Activated CD8-positive, alpha-beta memory T cell treated with anti-CD3 and anti-CD28 coated beads, Interleukin-2, amount 10 ng/mL, durations not matched to agents 7 days and 5 days (primary cell): ENCODE measurements around the gene RBBP7. TPM values are rescaled to one million over a fixed set of nuclear protein-coding genes. Genes with fewer than 3 reads are reported as not detected.
A peak's percentile ranks its signal among the peaks of the same experiment; 100 is the strongest.

ENCODE experiments used
- ATAC-seq: fragments of 150-1000 bp; cut with Tn5 transposase; one replicate; pipeline ENCODE4 v1.10.0; 2021; ENCODE audit warnings: moderate library complexity
- CTCF ChIA-PET: fragments of 350-600 bp; sonication (Branson Sonifier 250); formaldehyde crosslinking; loops from one replicate; lab custom pipeline; 2021; ENCODE audit warnings: antibody characterized with exemption; lab: Charles Lee
- DNase-seq: peaks from one replicate; pipeline ENCODE4 v3.0.0-alpha.2; 2020
- H3K27ac Mint-ChIP-seq: one replicate; pipeline ENCODE4 v1.8.0; 2021; ENCODE audit warnings: mild to moderate bottlenecking, mixed read lengths
- H3K27me3 Mint-ChIP-seq: one replicate; pipeline ENCODE4 v1.8.0; 2021; ENCODE audit warnings: mixed read lengths
- H3K36me3 Mint-ChIP-seq: one replicate; pipeline ENCODE4 v1.8.0; 2021; ENCODE audit warnings: mild to moderate bottlenecking, mixed read lengths
- H3K4me1 Mint-ChIP-seq: one replicate; pipeline ENCODE4 v1.8.0; 2021; ENCODE audit warnings: mixed read lengths
- H3K4me3 Mint-ChIP-seq: one replicate; pipeline ENCODE4 v1.8.0; 2021; ENCODE audit warnings: mild to moderate bottlenecking, moderate library complexity, mixed read lengths
- H3K9me3 Mint-ChIP-seq: one replicate; pipeline ENCODE4 v1.8.0; 2022; ENCODE audit warnings: low read depth, mixed read lengths
- total RNA-seq, 2 experiments: library from RNA; stranded (reverse); gene quantifications; one replicate each; pipeline ENCODE4 v1.2.3, GENCODE V29; 2021

The RBBP7 gene
- total RNA-seq, 2 experiments from 2014 or later: 178 to 193 TPM

DNA sequence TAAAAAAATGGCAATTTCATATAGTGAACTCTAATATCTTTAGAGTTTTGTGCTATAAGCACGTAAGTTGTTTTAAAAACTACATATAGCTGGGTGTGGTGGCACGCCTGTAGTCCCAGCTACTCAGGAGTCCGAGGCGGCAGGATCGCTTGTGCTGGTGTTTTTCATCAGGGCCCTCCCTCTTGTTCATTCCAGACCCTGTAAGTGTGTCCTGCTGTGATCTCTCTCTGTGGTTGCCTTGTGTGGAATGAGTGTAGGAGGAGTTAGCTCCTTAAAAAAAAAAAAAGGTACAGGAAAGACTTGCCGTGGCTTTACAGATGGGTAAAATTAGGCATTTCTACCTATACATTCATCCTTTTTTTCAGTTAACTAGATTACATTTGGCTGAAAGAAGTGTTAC is 35.4 kb downstream of the RBBP7 start:
- CTCF ChIA-PET: interaction anchor here (1.0 kb wide), 1 partner anchor 48 kb away, joined by 4 read pairs; no protein-coding TSS in a partner anchor
- peaks cover 6% of the 10 kb centered on the region for H3K4me1 Mint-ChIP-seq
- no peak for DNase-seq
- no peaks in the 10 kb centered on the region for H3K27me3 Mint-ChIP-seq
- H3K36me3 Mint-ChIP-seq: peaks cover 12% of the 10 kb centered on the region
- H3K9me3 Mint-ChIP-seq: no peaks in the 10 kb centered on the region
- H3K4me3 Mint-ChIP-seq: no peak overlapping the region
- peak overlapping the region; percentile 32 for H3K27ac Mint-ChIP-seq
- no peak for ATAC-seq

GRCh38 chrX:16832301-16832700 is 37.9 kb downstream of the RBBP7 start:
- H3K9me3 Mint-ChIP-seq: no peaks in the 10 kb centered on the region
- H3K27ac Mint-ChIP-seq: no peak overlapping the region
- H3K27me3 Mint-ChIP-seq: no peaks in the 10 kb centered on the region
- CTCF ChIA-PET: interaction anchor here (1.1 kb wide), 1 partner anchor 9 kb away, joined by 3 read pairs; no protein-coding TSS in a partner anchor
- H3K4me1 Mint-ChIP-seq: peaks cover 11% of the 10 kb centered on the region
- DNase-seq (no peak), ATAC-seq (no peak)
- peaks cover 4% of the 10 kb centered on the region for H3K36me3 Mint-ChIP-seq
- H3K4me3 Mint-ChIP-seq: no peak overlapping the region

DNA sequence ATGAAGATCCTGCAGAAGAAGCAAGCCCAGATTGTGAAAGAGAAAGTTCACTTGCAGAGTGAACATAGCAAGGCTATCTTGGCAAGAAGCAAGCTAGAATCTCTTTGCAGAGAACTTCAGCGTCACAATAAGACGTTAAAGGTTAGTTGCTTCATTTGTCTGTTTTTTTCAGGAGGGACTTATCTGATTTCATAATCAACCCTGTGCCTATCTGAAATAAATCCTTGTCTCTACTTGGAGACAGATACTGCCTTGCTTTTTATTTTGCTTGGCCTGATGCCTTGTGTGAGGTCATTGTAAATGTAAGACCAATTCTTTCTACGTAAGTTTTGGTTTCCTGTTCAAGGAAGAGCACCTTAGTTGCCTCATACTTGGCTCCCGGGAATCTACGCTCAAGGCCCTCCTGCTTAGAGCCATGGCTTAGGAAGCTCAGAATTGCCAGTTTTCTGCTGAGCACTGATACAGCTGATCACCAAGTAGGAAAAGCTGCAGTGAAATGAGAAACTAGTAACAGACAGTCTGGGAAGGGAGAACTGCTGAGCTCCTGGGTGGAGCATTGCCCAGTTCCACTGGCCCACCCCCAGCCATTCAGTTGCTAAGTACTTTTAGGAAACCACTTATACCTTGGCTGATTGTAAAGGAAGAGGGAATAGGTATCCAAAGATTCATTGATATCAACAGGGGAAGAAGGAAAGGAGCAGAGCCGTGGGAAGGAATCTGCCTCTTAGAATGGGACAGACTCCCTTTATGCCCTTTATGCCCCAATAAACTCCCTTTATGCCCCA is 41.8 kb downstream of the RBBP7 start:
- DNase-seq (no peak), ATAC-seq (no peak)
- CTCF ChIA-PET: interaction anchor here (1.1 to 2.8 kb wide), 3 partner anchors 55 to 218 kb away, joined by 3 to 22 read pairs (median 4); no protein-coding TSS in a partner anchor
- peaks cover 20% of the 10 kb centered on the region for H3K4me1 Mint-ChIP-seq
- H3K36me3 Mint-ChIP-seq: peaks cover 3% of the 10 kb centered on the region
- H3K27ac Mint-ChIP-seq: peak overlapping the region; percentile 11
- H3K27me3 Mint-ChIP-seq: no peaks in the 10 kb centered on the region
- no peaks in the 10 kb centered on the region for H3K9me3 Mint-ChIP-seq
- H3K4me3 Mint-ChIP-seq: no peak overlapping the region

DNA sequence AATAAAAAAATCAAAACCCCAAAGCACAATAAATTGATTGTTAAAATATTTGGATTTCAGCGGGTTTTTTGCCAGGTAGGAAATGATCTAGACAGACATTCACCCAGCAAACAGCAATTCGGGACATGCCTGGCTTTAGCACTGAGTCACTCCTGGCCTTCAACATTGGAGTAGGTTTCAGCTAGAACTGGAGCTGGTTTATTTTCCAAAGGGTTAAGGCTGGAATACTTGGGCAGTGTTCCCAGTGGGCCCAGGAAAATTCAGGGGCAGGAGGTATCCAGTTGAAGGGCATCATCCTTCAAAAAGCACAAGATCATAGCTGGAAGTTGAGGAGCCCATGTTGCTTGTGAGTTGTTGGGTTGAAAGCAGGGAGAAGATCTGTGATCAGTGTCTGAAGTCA is 42.9 kb downstream of the RBBP7 start:
- CTCF ChIA-PET: interaction anchor here (1.1 to 2.8 kb wide), 5 partner anchors 11 to 219 kb away, joined by 3 to 22 read pairs (median 9); no protein-coding TSS in a partner anchor
- DNase-seq (no peak), ATAC-seq (no peak)
- H3K4me3 Mint-ChIP-seq: no peak overlapping the region
- peaks cover 11% of the 10 kb centered on the region for H3K36me3 Mint-ChIP-seq
- no peaks in the 10 kb centered on the region for H3K27me3 Mint-ChIP-seq
- peaks cover 29% of the 10 kb centered on the region for H3K4me1 Mint-ChIP-seq
- no peaks in the 10 kb centered on the region for H3K9me3 Mint-ChIP-seq
- no peak overlapping the region for H3K27ac Mint-ChIP-seq

DNA sequence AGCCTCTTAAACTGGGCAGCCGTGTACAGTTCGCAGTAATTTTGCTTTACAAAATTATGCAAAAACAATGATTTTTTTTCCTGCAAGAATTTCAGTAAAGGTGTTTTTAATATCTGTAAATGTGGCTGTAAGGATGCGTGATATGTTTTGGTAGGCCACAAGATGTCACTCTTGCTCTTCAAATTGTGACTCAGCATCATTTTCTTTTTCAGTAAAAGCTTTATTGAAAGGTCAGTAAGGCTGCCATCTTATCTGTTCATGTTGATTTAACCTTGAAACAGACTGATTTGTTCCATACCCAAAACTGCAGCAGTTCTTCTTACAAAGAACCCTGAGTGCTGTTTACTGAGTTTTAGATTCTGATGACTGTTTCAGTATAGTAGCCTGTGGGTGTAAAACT is 44.0 kb downstream of the RBBP7 start:
- Mint-ChIP-seq H3K4me3 (no peak overlapping the region), H3K4me1 (peaks cover 29% of the 10 kb centered on the region), H3K27ac (peak overlapping the region; percentile 63), H3K9me3 (no peaks in the 10 kb centered on the region), H3K36me3 (peaks cover 10% of the 10 kb centered on the region), H3K27me3 (no peaks in the 10 kb centered on the region)
- CTCF ChIA-PET: interaction anchor here (0.6 to 2.8 kb wide), 17 partner anchors 9 to 222 kb away, joined by 3 to 22 read pairs (median 3); no protein-coding TSS in a partner anchor
- DNase-seq (no peak), ATAC-seq (peak; percentile 57)

DNA sequence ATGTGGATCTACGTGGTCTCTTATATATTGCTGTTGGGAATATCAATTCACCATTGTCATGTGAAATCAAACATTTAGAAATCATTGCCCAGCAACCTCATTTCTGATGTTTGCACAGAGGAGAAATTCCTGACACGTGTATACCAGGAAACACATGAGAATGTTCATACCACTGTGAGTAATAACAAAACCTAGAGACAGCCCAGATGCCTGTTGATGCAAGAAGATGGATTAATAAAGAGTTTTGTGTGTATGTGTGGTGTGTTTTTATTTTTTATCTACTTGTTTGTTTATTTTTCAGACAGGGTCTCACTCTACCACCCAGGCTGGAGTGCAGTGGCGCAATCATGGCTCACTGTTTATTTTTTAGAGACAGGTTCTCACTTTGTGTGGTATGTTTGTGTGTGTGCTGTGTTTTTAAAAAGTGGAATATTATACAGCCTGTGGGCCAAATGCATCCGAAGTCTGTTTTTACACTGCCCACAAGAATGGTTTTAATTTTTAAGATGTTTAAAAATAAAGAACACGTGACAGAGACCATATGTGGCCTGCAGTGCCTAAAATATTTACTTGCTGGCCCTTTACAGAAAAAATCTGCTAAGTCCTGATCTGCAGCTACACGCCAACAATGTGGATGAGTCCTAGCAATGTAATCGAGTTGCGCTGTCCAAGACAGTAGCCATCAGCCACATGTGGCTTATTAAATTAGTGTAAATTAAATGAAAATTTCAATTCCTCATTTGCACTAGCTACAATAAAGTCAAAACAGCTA is 44.7 kb downstream of the RBBP7 start:
- Mint-ChIP-seq H3K27me3 (no peaks in the 10 kb centered on the region), H3K4me3 (no peak overlapping the region), H3K9me3 (no peaks in the 10 kb centered on the region), H3K27ac (peak overlapping the region; percentile 40), H3K36me3 (peaks cover 10% of the 10 kb centered on the region), H3K4me1 (peaks cover 29% of the 10 kb centered on the region)
- CTCF ChIA-PET: interaction anchor here (0.8 to 2.8 kb wide), 12 partner anchors 18 to 221 kb away, joined by 3 to 22 read pairs (median 3); no protein-coding TSS in a partner anchor
- DNase-seq (no peak), ATAC-seq (no peak)

DNA sequence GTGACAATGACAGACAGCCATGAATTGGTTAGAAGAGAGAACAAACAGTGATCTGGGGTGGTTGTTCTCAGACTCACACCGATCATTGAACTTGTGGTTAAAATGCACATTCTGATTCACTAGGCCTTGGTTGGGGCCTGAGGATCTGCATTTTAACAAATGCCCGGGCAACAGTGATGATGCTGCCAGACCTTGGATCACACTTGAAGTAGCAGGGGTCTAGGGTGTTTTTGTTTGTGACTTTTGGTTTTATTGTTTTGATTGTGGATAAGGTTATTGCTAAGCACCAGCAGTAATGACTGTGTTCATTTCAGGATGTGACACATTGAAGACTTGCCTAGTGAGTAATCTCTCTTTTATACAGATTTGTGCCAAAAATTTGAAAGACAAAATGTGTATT is 47.4 kb downstream of the RBBP7 start:
- H3K27ac Mint-ChIP-seq: peak overlapping the region; percentile 56
- no peaks in the 10 kb centered on the region for H3K9me3 Mint-ChIP-seq
- CTCF ChIA-PET: no interaction called here
- H3K4me1 Mint-ChIP-seq: peaks cover 27% of the 10 kb centered on the region
- H3K36me3 Mint-ChIP-seq: peaks cover 18% of the 10 kb centered on the region
- no peaks in the 10 kb centered on the region for H3K27me3 Mint-ChIP-seq
- peak; percentile 43 for DNase-seq
- peak; percentile 72 for ATAC-seq
- H3K4me3 Mint-ChIP-seq: no peak overlapping the region

DNA sequence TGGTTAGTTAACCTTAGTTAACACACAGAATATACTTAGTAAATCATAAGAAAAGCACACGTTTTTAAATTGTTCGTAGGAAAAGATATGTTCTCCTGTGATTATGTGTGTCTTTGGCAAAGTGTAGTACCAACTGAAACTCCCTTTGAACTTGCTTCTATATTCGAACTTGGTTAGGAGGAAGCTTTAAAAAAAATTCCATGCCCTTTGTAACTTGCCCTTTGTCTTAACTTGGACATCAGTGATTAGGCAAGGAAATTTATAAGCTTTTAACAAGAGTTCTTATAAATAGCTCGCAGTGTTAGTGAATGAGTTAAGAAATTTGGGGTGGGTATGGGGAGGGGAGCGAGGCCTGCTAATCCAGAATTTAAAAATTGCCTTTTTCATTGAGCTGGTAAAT is 50.5 kb downstream of the RBBP7 start:
- Mint-ChIP-seq H3K4me3 (no peak overlapping the region), H3K4me1 (peaks cover 22% of the 10 kb centered on the region), H3K36me3 (peaks cover 18% of the 10 kb centered on the region), H3K27ac (no peak overlapping the region), H3K27me3 (no peaks in the 10 kb centered on the region), H3K9me3 (no peaks in the 10 kb centered on the region)
- DNase-seq: no peak
- CTCF ChIA-PET: no interaction called here
- ATAC-seq: no peak

GRCh38 chrX:16814597-16814996 is 55.6 kb downstream of the RBBP7 start:
- CTCF ChIA-PET: no interaction called here
- H3K27me3 Mint-ChIP-seq: no peaks in the 10 kb centered on the region
- no peak for ATAC-seq

DNA sequence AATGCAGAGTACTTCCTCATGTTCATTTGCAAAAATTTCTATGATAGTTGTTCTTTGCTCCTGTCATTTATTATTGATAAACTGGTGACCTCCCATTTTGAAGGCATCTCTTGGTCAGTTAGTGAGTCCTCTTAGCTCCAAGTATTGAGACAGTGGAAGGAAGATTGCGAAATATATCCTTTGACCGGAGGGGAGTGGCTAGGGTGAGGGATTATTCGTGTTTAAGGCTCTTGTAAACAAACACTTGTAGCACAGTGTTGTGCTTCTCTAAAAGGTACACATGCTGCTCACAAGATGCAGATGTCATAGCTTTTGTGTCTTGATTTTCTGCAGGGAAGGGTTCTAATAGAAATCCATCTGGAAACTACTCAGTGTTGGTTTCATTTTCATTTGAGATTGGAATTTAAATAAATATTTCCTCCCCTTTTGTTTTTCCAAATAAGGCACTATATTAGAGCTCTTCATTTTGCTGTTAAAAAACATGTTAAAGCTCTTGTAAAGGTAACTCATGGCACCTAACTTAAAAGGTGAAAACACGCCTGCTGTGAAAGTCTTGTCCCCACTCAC is 62.1 kb downstream of the RBBP7 start:
- H3K27me3 Mint-ChIP-seq: no peaks in the 10 kb centered on the region
- CTCF ChIA-PET: interaction anchor here (0.6 kb wide), 1 partner anchor 18 kb away, joined by 3 read pairs; no protein-coding TSS in a partner anchor

More at GRCh38 chrX:16814597-16814996, 55.6 kb downstream of the RBBP7 start:
- peaks cover 14% of the 10 kb centered on the region for H3K4me1 Mint-ChIP-seq
- H3K27ac Mint-ChIP-seq: no peak overlapping the region
- H3K36me3 Mint-ChIP-seq: peaks cover 14% of the 10 kb centered on the region
- no peaks in the 10 kb centered on the region for H3K9me3 Mint-ChIP-seq
- H3K4me3 Mint-ChIP-seq: no peak overlapping the region
- no peak for DNase-seq

GRCh38 chrX:16807548-16807947 is 62.6 kb downstream of the RBBP7 start:
- Mint-ChIP-seq H3K4me3 (no peak overlapping the region), H3K4me1 (peaks cover 16% of the 10 kb centered on the region), H3K36me3 (peaks cover 4% of the 10 kb centered on the region), H3K27me3 (no peaks in the 10 kb centered on the region), H3K9me3 (no peaks in the 10 kb centered on the region), H3K27ac (peak overlapping the region; percentile 52)
- CTCF ChIA-PET: interaction anchor here (0.6 kb wide), 1 partner anchor 19 kb away, joined by 3 read pairs; no protein-coding TSS in a partner anchor
- ATAC-seq: no peak
- no peak for DNase-seq

More for the DNA sequence above, 62.1 kb downstream of the RBBP7 start:
- Mint-ChIP-seq H3K36me3 (peaks cover 8% of the 10 kb centered on the region), H3K9me3 (no peaks in the 10 kb centered on the region), H3K4me3 (no peak overlapping the region), H3K4me1 (peaks cover 16% of the 10 kb centered on the region), H3K27ac (peak overlapping the region; percentile 52)
- ATAC-seq: no peak
- no peak for DNase-seq

GRCh38 chrX:16804923-16805464 is 65.2 kb downstream of the RBBP7 start:
- ATAC-seq: no peak
- Mint-ChIP-seq H3K27me3 (no peaks in the 10 kb centered on the region), H3K4me1 (peaks cover 14% of the 10 kb centered on the region), H3K27ac (no peak overlapping the region), H3K9me3 (no peaks in the 10 kb centered on the region), H3K4me3 (no peak overlapping the region), H3K36me3 (peaks cover 5% of the 10 kb centered on the region)
- CTCF ChIA-PET: interaction anchor here (1.4 kb wide), 1 partner anchor 21 kb away, joined by 4 read pairs; no protein-coding TSS in a partner anchor
- DNase-seq: no peak
